Stomach (tissue), 4 donors: ENCODE results near the gene ATP7B.

Experiments used
- CTCF ChIP-seq, 7 experiments: fragments of 450-650 bp in 4 of 7; fragments of 200-600 bp in 3 of 7; sonication (generic) in 3 of 7; IDR thresholded peaks; one replicate each; pipeline ENCODE4 v1.5.1; 2016 to 2019; ENCODE audit warnings: antibody characterized with exemption in 7 of 7, control low read depth in 2 of 7, mild to moderate bottlenecking in 1 of 7
- EP300 ChIP-seq: sonication (generic); formaldehyde crosslinking; IDR thresholded peaks from one replicate; pipeline ENCODE4 v1.6.1; 2017; ENCODE audit warnings: antibody characterized with exemption
- POLR2A ChIP-seq, 4 donors: fragments of 450-650 bp; IDR thresholded peaks; one replicate each; pipeline ENCODE4 v1.6.1; 2016; ENCODE audit warnings: antibody characterized with exemption in 4 of 4, control low read depth in 2 of 4, mild to moderate bottlenecking in 1 of 4, moderate library complexity in 1 of 4
- POLR2AphosphoS5 ChIP-seq, 3 donors: sonication (generic); formaldehyde crosslinking; IDR thresholded peaks; one replicate each; pipeline ENCODE4 v1.6.1; 2016; ENCODE audit warnings: antibody characterized with exemption in 3 of 3

DNA sequence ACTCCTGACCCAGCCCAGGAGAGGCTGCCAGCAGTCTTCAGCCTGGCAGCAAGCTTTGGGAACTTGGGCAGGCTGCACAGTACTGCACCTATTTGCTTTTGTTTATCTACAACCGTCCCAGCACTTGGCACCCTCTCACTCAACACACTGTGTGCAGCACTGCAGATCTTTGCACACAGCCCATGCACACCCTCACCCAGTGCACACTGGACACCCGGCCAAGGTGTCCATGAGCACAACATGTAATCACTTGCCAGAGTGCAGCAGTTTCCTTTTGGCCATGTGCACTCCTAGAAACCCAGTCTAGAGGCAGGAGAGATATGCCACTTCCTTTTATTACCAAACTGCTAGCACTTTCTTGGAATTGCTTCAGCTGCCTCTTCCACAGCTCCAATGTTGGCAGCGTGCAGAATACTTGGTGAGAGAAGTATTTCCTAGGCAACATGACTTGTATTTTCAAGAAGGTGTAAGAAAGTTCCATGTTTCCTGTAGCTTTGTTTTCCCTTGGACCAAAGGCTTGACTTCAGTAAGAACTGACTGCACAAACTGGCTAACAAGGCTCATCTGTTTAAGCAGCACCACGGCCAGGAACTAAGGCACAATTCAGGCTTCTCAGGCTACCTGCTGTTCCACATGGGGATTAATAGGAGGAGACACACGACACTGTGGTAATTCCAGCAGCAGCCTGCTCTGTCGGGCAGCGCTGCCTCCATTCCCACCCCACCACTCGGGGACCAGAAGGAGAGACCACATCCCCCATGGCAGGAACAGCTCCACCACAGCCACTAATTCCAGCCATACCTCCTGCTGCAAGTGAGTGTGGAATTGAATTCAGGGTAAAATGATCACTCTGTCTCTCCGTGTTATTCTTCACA lies 15.3 kb downstream of the ATP7B start:
- TF ChIP-seq POLR2AphosphoS5 (IDR thresholded peaks at IDR 0.05) (peak in 2 of 3 donors; percentile 43 to 59), CTCF (IDR thresholded peaks at IDR 0.05) (no peak), EP300 (no peak), POLR2A (IDR thresholded peaks at IDR 0.05) (no peak)
